ENCODE measurements around the gene NCOR1.
"Not testable (repeated sequence)": the region's sequence is repeated elsewhere in the genome, so short reads cannot be mapped to it uniquely, and the experiment has no call there.

The NCOR1 gene

DNA sequence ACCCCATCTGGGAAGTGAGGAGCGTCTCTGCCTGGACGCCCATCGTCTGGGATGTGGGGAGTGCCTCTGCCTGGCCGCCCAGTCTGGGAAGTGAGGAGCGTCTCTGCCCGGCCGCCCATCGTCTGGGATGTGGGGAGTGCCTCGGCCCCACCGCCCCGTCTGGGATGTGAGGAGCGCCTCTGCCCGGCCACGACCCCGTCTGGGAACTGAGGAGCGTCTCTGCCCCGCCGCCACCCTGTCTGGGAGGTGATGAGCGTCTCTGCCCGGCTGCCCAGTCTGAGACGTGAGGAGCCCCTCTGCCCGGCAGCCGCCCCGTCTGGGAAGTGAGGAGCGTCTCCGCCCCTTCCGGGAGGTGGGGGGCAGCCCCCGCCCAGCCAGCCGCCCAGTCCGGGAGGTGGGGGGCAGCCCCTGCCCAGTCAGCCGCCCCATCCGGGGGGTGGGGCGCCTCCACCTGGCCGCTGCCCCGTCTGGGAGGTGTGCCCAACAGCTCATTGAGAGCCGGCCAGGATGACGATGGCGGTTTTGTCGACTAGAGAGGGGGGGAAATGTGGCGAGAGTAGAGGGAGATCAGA is 69.9 kb downstream of the NCOR1 start:
- DNase-seq: not testable (repeated sequence)

- DNase-seq: no peak
These were observed 73.6 kb downstream of the NCOR1 start for GRCh38 chr17:16141685-16142084.

- no peak for DNase-seq
These were observed 74.5 kb downstream of the NCOR1 start for GRCh38 chr17:16140854-16141253.

DNA sequence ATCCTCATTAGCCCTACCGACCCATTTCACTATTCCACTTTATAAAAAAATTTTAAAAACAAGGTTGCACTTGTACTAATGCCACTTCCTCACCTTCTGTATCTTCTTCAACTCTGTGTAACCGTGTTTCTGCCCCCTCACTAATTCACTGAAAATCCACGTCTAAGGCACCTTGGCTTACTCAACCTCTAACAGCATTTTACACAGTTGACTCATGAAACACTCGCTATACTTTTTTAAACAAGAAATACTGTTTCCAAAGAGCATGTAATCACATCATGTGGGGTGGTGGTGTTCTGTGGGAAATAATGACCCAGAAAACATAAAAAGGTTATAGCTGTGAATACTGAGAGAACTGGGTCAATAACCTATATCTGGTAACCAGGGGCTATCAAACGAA is 79.9 kb downstream of the NCOR1 start:
- DNase-seq: no peak

- no peak for DNase-seq
These were observed 83.7 kb downstream of the NCOR1 start for GRCh38 chr17:16131593-16131992.

GRCh38 chr17:16129441-16130205 is 85.7 kb downstream of the NCOR1 start:
- DNase-seq: no peak

GRCh38 chr17:16123531-16123930 is 91.8 kb downstream of the NCOR1 start:
- DNase-seq: no peak

DNA sequence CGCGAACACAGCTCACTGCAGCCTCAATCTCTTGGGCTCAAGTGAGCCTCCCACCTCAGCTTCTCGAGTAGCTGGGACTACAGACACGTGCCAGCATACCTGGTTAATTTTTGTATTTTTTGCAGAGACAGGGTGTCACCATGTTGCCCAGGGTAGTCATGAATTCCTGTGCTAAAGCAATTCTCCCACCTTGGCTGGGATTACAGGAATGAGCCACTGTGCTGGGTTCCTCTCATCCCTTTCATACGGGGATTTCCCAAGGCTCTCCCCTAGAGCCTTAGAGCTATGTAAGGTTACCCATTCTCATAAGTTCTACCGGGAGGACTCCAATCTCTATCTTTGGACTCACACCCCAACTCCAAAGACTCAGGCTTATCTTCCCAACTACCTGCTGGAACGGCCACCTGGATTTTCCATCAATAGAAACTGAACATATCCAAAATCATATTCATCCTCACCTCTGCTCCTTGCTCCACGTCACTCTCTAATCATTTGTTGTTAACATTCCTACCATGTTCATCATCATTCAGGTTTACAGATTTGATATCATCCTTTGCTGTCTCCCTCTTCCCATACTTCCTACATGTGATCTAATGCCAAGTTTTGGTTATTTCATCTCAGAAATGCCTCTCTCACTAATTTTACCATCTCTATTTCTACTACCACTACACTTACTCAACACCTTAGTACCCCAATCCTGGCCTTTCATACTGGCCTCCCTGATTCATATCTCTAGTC is 92.5 kb downstream of the NCOR1 start:
- no peak for DNase-seq

- DNase-seq: no peak
These were observed 93.4 kb downstream of the NCOR1 start for GRCh38 chr17:16121915-16122314.

DNA sequence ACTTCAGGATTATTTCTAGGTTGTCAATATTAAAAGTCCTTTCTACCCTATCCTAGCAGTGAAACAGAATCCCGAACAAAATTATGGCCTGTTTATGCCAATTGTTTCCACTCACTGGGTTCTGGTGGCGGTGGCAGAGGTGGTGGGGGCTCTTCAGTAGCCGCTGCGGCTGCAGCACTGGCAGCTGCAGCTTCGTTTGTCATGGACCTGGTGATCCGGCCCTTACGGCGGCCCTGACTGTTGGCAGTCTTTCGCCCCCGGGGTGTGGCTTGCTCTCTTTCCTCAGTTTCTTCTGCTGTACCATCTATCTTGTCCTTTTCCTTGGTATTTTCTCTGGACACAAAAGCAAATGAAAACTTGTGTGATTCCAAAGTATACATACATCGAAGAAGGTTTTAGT is 94.4 kb downstream of the NCOR1 start:
- no peak for DNase-seq

DNA sequence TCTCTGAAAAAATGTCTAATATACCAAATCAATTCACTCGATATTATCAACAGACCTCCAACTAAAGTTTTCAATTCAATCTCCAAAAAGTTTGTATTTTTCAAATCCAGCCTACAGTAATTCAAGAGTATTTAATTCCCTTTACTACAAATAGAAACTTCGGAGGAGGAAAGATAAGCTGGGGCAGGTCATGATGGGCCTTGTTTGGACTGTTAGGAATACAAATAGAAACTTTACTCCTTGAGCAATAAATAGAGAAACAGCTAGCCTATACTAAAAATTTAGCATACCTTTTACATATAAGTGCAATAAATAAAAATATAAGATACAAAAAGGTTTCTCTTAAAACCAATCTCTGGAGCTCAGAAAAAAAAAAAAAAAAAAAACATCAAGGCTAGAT is 98.2 kb downstream of the NCOR1 start:
- no peak for DNase-seq

- DNase-seq: not testable (repeated sequence)
These were observed 100.1 kb downstream of the NCOR1 start for GRCh38 chr17:16115077-16115698.

GRCh38 chr17:16108871-16109270 is 106.5 kb downstream of the NCOR1 start:
- DNase-seq: no peak

DNA sequence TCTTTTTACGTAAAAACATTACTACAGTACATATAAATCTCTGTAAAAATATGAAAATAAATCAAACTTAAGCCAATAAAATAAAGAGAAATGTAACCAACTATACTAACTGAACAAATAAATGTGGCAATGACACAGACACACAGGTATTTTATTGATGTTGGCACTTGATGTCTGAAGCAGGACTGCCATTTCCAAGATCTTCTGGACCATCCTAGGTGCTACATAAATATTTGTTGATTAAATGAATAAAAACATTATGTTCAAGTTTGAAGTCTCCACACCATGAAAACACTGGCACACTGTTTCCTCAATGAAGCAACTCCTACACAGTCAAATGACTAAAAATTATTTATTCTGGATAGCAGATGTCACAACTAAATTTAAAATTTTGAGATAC is 106.9 kb downstream of the NCOR1 start:
- DNase-seq: no peak

- no peak for DNase-seq
These were observed 108.1 kb downstream of the NCOR1 start for GRCh38 chr17:16107165-16107770.

- DNase-seq: no peak
These were observed 109.0 kb downstream of the NCOR1 start for GRCh38 chr17:16106161-16106891.

DNA sequence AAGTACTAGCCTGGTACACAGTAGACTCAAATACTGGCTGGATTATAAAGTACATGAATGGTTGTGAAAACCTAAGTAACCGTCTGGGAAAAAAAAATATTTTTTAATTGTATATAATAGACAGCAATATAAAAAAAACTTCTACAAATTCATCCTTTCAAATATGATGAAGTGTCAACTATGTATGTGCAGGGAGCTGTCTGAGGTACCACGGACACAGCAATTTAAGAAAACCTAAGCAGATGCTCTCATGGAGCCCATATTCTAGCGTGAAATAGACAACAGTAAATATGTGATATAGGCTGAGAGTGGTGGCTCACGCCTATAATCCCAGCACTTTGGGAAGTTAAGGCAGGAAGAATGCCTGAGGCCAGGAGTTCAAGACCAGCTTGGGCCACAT is 111.1 kb downstream of the NCOR1 start:
- no peak for DNase-seq

DNA sequence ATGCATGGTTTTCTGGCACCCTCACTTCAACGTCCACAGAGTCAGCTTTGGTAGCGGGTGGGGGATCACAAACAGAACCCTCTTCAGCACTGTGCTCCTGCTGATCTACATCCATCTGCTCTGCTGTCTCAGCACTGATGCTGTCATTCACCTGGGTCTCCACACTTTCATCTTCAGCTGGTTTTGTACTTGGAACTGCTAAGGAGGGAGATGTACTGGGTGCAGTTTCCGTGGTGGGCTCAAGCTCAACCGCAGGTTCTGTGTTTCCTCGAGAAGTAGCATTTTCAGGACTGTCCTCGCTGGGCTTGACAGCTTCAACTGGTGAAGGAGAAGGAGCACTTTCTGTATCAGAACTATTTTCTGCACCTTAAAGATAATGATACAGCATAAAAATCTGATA is 113.9 kb downstream of the NCOR1 start:
- no peak for DNase-seq

- DNase-seq: no peak
These were observed 114.5 kb downstream of the NCOR1 start for GRCh38 chr17:16100737-16101400.

DNA sequence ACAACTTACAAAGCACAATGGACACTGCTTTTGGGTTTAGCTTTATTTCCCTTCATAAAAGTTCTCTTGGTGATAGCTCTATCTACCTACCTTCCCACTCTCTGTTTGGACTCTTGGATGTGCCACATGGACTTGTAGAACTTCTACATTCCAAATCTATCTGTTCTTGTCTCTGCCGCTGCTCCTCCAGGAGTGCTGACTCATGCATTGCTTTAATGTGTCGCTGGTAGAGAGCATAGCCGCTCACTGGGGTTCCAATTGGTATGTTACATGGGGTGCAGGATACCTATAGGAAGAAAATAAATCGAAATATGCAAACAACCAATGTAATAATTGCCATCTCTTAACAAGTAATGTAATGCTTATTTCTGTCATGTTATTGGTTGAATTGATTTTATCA is 123.6 kb downstream of the NCOR1 start:
- no peak for DNase-seq

DNA sequence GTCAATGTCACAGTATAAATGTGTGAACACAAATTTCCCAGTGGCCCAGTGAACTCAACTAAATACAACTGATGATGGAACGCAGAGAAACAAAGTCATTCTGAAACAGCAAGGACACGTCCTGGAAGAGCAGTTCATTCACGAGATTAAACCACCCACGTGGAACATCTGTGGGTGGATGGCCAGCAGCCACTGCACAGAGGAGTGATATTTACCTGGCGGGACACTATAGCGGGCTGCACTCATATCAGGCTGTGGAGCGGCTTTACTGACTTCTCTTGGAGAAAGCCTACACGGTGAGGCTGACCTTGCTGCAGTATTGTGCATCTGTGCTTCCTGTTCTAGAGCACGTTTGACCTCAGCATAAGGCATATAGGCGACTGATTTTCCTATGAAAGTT is 128.4 kb downstream of the NCOR1 start:
- DNase-seq: no peak
